Vagina (tissue), 2 donors: Measurements from ENCODE around the gene CDK6.

Experiments used
- CTCF ChIP-seq, 3 experiments: fragments of 450-650 bp in 2 of 3; fragments of 200-600 bp in 1 of 3; sonication (generic) in 1 of 3; IDR thresholded peaks; one replicate each; pipeline ENCODE4 v1.5.1; 2017 to 2019; ENCODE audit warnings: antibody characterized with exemption in 3 of 3, mild to moderate bottlenecking in 2 of 3, moderate library complexity in 2 of 3
- POLR2AphosphoS5 ChIP-seq, 2 donors: sonication (generic); formaldehyde crosslinking; IDR thresholded peaks; one replicate each; pipeline ENCODE4 v1.9.0; 2017; ENCODE audit warnings: antibody characterized with exemption in 2 of 2, mild to moderate bottlenecking in 2 of 2, low read depth in 1 of 2; ENCODE audit not compliant: insufficient read depth in 1 of 2

DNA sequence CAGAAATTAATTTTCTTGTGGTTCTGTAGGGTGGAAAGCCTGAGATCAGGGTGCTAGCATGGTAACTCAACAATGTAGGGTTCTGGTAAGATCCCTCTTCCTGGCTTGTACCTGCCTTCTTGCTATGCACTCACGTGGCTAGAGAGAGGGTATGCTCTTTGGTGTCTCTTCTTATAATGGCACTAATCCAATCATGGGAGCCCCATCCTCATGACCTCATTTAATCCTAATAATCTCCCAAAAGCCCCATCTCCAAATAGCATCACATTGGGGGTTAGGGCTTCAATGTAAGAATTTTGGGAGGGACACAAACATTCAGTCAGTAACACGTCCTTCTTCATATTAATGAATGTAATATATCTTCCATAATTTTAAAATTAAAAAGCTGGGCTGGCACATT lies 206.6 kb downstream of the CDK6 start:
- TF ChIP-seq CTCF (IDR thresholded peaks at IDR 0.05) (no peak), POLR2AphosphoS5 (IDR thresholded peaks at IDR 0.05; ENCODE audit: insufficient read depth in 1 of 2, low read depth in 1 of 2) (no peak)
